Effector memory CD4-positive, alpha-beta T cell (primary cell): ENCODE results near the gene ZNF154.

Source experiments
- DNase-seq, 3 donors: peaks; one replicate each; pipeline ENCODE4 v3.0.0-alpha.2; 2020
- H3K27ac ChIP-seq: 2 replicates; pipeline ENCODE4 v1.7.0; 2013; ENCODE audit warnings: mild to moderate bottlenecking, low read length, moderate library complexity; ENCODE audit not compliant: insufficient read depth, poor library complexity, severe bottlenecking
- H3K27me3 ChIP-seq: replicated peaks from 2 replicates; pipeline ENCODE4 v1.7.0; 2013; ENCODE audit warnings: mild to moderate bottlenecking, low read length; ENCODE audit not compliant: insufficient read depth, control insufficient read depth, poor library complexity, severe bottlenecking
- H3K36me3 ChIP-seq: 2 replicates; pipeline ENCODE4 v1.7.0; 2013; ENCODE audit warnings: mild to moderate bottlenecking, low read length, moderate library complexity; ENCODE audit not compliant: control insufficient read depth, insufficient read depth
- H3K4me1 ChIP-seq: 2 replicates; pipeline ENCODE4 v1.7.0; 2013; ENCODE audit warnings: low read length, mild to moderate bottlenecking; ENCODE audit not compliant: control insufficient read depth, insufficient read depth, poor library complexity, severe bottlenecking
- H3K4me3 ChIP-seq: 2 replicates; pipeline ENCODE4 v1.7.0; 2013; ENCODE audit warnings: low read length, low read depth, mild to moderate bottlenecking; ENCODE audit not compliant: insufficient read depth, poor library complexity, severe bottlenecking
- H3K9me3 ChIP-seq: 2 replicates; pipeline ENCODE4 v1.7.0; 2013; ENCODE audit warnings: mild to moderate bottlenecking, low read length, moderate library complexity; ENCODE audit not compliant: control insufficient read depth

Gene ZNF154

DNA sequence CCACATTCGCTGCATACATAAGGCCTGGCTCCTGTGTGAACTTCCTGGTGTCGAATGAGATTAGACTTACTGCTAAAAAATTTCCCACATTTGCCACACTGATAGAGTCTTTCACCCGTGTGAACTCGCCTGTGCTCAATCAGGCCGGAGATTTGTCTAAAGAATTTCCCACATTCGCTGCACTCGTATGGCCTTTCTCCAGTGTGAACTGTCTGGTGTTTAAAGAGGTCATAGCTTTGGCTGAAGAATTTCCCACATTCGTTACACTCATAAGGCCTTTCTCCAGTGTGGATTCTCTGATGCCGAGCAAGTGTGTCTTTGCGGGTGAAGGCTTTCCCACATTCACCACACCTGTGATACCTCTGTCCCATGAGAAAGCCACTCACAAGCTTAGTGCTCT, 11.9 kb upstream of the ZNF154 start:
- Histone ChIP-seq H3K9me3 (peaks cover 48% of the 10 kb centered on the region), H3K4me3 (no peak overlapping the region), H3K36me3 (peaks cover 39% of the 10 kb centered on the region), H3K27ac (no peak overlapping the region), H3K4me1 (no peaks in the 10 kb centered on the region), H3K27me3 (no peaks in the 10 kb centered on the region)
- DNase-seq: no peak

DNA sequence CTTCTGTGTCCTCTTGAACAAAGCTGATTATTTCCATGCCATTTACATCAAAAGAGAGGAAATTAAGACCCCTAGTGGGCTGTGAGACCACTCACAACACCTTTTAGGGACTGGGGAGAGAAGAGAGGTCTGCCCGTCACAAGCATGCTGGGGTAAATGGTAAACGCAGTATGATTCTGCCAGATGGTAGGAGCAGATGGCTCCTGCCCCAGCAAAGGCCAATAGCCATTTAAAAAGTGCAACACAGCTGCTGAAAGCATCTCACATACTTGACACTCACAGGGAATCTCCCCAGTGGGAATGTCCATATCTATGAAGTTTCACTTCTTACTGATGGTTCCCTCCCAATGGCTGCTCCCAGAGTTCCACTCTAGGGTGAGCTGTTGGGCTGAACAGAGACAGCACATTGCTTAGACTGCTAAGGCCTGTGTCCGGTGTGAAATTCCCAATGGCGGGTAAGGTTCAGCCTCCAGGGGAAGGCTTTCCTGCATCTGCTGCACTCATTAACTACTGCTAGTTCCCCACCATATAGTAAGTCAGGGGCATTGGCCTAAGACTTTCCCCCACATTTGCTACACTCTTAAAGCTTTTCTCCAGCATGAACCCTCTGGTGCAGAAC, 11.0 kb upstream of the ZNF154 start:
- Histone ChIP-seq H3K27me3 (no peaks in the 10 kb centered on the region), H3K36me3 (peaks cover 39% of the 10 kb centered on the region), H3K9me3 (peaks cover 48% of the 10 kb centered on the region)

DNA sequence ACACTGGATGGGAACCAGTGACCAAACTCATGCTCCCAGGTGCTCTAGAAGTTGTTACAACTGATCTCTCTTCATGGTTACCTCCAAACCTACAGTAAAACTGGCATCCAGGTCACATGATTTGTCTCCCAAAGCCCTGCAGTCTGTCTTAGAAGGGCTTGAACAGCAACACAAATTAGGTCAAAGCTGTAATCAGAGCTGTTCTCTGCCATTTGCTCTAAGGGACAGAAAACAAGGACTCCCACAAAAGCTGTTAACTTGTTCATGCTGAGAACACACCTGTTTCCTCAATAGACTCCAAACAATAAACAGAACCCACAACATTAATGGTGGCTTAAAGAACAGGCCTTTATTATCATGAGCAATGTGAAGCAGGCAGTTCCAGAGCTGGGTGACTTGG, 10.4 kb upstream of the ZNF154 start:
- no peak for DNase-seq
- H3K36me3 ChIP-seq: peaks cover 40% of the 10 kb centered on the region
- no peaks in the 10 kb centered on the region for H3K4me1 ChIP-seq
- H3K9me3 ChIP-seq: peaks cover 51% of the 10 kb centered on the region
- H3K27me3 ChIP-seq: no peaks in the 10 kb centered on the region
- H3K4me3 ChIP-seq: no peak overlapping the region
- H3K27ac ChIP-seq: no peak overlapping the region

More for the DNA sequence above, 11.0 kb upstream of the ZNF154 start:
- no peak overlapping the region for H3K4me3 ChIP-seq
- no peak overlapping the region for H3K27ac ChIP-seq
- H3K4me1 ChIP-seq: no peaks in the 10 kb centered on the region
- no peak for DNase-seq

DNA sequence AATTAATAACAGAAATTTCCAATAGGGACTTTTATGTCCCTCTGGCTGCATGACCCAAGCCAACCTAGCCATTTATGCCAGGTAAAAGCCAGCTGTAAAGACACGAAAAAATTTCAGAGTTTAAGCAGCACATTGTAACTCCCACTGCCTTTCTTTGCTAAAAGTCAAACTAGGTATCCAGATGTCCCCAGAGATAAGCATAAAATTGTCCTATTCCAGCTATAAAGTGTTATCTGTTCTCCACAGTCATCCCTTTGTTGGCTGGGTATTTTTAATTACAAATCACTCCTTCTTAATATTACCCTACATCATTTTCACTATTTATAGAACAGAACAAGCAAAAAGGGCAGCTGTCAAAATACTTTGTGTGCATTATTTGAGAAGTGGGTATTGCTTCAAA, 3.2 kb upstream of the ZNF154 start:
- DNase-seq: no peak
- Histone ChIP-seq H3K4me1 (no peaks in the 10 kb centered on the region), H3K4me3 (no peak overlapping the region), H3K36me3 (peaks cover 4% of the 10 kb centered on the region), H3K9me3 (peaks cover 21% of the 10 kb centered on the region), H3K27me3 (no peaks in the 10 kb centered on the region), H3K27ac (no peak overlapping the region)

DNA sequence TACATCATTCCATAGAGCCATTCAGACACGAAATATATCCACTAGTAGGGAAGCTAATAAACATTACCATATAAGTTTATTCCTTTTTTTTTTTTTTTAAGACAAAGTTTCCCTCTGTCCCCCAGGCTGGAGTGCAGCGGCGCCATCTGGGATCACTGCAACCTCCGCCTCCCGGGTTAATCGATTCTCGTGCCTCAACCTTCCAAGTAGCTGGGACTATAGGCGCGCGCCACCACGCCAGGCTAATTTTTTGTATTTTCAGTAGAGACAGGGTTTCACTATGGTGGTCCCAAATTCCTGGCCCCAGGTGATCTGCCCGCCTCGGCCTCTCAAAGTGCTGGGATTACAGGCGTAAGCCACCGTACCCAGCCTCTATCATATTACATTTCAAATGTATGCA, 612 bp upstream of the ZNF154 start:
- peaks cover 15% of the 10 kb centered on the region for H3K36me3 ChIP-seq
- no peak overlapping the region for H3K4me3 ChIP-seq
- no peaks in the 10 kb centered on the region for H3K27me3 ChIP-seq
- no peak for DNase-seq
- H3K9me3 ChIP-seq: peaks cover 36% of the 10 kb centered on the region
- no peak overlapping the region for H3K27ac ChIP-seq
- no peaks in the 10 kb centered on the region for H3K4me1 ChIP-seq

DNA sequence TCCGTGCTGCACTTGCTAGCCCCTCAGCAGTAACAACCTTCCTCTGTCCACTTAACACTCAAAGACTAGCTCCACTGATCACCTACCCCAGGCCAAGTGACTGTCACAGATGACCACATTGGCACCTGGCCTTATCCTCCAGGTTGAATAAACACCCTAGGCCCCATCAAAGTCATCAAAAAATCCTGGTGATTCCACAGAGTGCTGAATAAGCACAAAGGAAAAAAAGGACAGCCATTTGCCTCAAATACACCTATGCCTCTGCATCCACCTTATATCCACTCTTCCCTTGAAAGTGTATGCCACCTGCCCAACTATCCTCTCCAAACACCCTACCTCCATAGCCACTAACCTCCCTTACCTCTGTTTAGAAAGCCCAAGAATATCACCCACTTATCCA, 2.7 kb downstream of the ZNF154 start:
- Histone ChIP-seq H3K4me3 (no peak overlapping the region), H3K9me3 (peaks cover 34% of the 10 kb centered on the region)

DNA sequence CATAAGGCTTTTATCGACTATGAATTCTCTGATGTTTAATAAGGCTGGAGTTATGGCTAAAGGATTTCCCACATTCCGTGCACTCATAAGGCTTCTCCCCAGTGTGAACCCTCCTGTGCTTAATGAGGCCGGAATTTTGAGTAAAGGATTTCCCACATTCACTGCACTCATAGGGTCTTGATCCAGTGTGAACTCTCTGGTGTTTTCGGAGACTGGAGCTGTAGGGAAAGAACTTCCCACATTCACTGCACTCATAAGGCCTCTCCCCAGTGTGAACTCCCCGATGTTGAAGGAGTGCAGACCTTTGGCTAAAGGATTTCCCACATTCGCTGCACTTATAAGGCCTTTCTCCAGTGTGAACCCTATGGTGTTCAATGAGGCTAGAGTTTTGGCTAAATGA, 7.4 kb downstream of the ZNF154 start:
- peaks cover 39% of the 10 kb centered on the region for H3K36me3 ChIP-seq
- H3K4me1 ChIP-seq: no peaks in the 10 kb centered on the region
- no peak overlapping the region for H3K27ac ChIP-seq
- H3K27me3 ChIP-seq: no peaks in the 10 kb centered on the region
- no peak for DNase-seq
- no peak overlapping the region for H3K4me3 ChIP-seq
- peaks cover 44% of the 10 kb centered on the region for H3K9me3 ChIP-seq

More for the DNA sequence above, 2.7 kb downstream of the ZNF154 start:
- Histone ChIP-seq H3K4me1 (no peaks in the 10 kb centered on the region), H3K27me3 (no peaks in the 10 kb centered on the region), H3K36me3 (peaks cover 29% of the 10 kb centered on the region), H3K27ac (no peak overlapping the region)
- DNase-seq: no peak

DNA sequence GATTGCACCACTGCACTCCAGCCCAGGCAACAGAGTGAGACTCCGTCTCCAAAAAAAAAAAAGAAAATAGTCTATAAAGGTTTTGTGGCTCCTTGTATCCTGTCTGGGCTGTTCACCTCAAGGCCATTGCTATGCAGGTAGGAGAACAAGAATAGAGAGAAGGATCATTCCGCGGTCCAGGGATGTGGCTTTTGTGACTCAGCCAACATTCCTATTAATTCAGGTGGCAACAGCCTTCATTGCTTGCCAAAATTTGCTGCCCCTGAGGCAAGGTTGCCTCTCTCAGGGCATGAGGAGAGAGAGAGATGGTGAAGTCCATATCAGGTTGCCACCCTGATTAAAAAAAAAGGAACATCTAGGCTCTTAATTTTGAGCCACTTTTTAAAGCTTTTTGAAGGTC, 19.3 kb downstream of the ZNF154 start:
- Histone ChIP-seq H3K9me3 (peaks cover 59% of the 10 kb centered on the region), H3K4me1 (no peaks in the 10 kb centered on the region), H3K27me3 (no peaks in the 10 kb centered on the region), H3K36me3 (peaks cover 32% of the 10 kb centered on the region), H3K4me3 (no peak overlapping the region), H3K27ac (no peak overlapping the region)
- DNase-seq: no peak

DNA sequence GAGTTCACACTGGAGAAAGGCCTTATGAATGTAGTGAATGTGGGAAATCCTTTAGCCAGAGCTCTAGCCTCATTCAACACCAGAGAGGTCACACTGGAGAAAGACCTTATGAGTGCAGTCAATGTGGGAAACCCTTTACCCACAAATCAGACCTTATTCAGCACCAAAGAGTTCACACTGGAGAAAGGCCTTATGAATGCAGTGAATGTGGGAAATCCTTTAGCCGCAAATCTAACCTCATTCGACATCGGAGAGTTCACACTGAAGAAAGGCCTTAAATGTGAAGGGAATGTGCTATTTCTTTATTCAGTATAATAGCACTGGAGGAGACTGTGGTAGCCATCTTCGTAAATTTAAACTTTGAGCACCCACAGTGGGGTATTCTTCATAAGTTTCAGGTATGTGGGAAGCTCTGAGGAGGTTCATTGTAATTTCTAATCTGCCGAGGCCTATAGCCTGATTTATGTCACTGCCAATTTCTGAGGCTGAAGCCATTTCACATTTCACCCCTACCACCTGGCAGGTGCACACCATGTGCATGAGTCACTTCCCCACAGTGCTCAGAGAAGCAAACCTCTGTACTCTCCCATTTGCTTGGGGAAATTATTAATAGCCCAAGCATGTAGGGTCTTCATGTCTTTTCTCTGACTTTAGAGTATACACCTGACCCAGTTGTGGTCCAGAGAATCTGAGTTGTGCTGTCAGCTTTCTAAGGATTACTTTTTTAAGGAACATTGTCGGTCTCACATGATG, 20.8 kb downstream of the ZNF154 start:
- H3K27ac ChIP-seq: no peak overlapping the region
- H3K4me3 ChIP-seq: peak overlapping the region; percentile 10
- no peaks in the 10 kb centered on the region for H3K4me1 ChIP-seq
- no peak for DNase-seq
- peaks cover 64% of the 10 kb centered on the region for H3K9me3 ChIP-seq
- no peaks in the 10 kb centered on the region for H3K27me3 ChIP-seq
- peaks cover 44% of the 10 kb centered on the region for H3K36me3 ChIP-seq

DNA sequence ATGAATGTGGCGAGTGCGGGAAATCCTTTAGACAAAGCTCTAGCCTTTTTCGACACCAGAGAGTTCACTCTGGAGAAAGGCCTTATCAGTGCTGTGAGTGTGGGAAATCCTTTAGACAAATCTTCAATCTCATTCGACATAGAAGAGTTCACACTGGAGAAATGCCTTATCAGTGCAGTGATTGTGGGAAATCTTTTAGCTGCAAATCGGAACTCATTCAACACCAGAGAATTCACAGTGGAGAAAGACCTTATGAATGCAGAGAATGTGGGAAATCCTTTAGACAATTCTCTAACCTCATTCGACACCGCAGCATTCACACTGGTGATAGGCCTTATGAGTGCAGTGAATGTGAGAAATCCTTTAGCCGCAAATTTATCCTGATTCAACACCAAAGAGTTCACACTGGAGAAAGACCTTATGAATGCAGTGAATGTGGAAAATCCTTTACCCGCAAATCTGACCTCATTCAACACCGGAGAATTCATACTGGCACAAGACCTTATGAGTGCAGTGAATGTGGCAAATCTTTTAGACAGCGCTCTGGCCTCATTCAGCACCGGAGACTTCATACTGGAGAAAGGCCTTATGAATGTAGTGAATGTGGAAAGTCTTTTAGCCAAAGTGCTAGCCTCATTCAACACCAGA, 21.5 kb downstream of the ZNF154 start:
- Histone ChIP-seq H3K27ac (no peak overlapping the region), H3K9me3 (peaks cover 64% of the 10 kb centered on the region), H3K36me3 (peaks cover 44% of the 10 kb centered on the region), H3K4me1 (peaks cover 5% of the 10 kb centered on the region), H3K4me3 (no peak overlapping the region), H3K27me3 (no peaks in the 10 kb centered on the region)
- DNase-seq: no peak
